MG63 (cell line): ENCODE measurements around the gene LY6G6D. TPM values are rescaled to one million over a fixed set of nuclear protein-coding genes. Genes with fewer than 3 reads are reported as not detected.

Experiments used
- DNase-seq: peaks from one replicate; pipeline ENCODE4 v3.0.0-alpha.2; 2020
- H3K27me3 ChIP-seq: fragments of 250-450 bp; sonication (Bioruptor Pico); 2 replicates; pipeline ENCODE4 v1.5.1; 2020; ENCODE audit warnings: mild to moderate bottlenecking, moderate library complexity
- H3K36me3 ChIP-seq: fragments of 250-450 bp; sonication (Bioruptor Pico); 2 replicates; pipeline ENCODE4 v1.5.1; 2020; ENCODE audit warnings: mild to moderate bottlenecking, moderate library complexity
- H3K4me3 ChIP-seq: fragments of 250-450 bp; sonication (Bioruptor Pico); 2 replicates; pipeline ENCODE4 v1.5.1; 2020; ENCODE audit warnings: mild to moderate bottlenecking, moderate library complexity
- H3K9me3 ChIP-seq: fragments of 250-450 bp; sonication (Bioruptor Pico); 2 replicates; pipeline ENCODE4 v1.5.1; 2020; ENCODE audit warnings: mild to moderate bottlenecking, moderate library complexity
- total RNA-seq: library from RNA; depleted of rRNA; stranded (reverse); fragments of >200 nt; shearing (Covaris generic); gene quantifications from 2 replicates; pipeline ENCODE4 v1.2.3, GENCODE V29; 2014; ENCODE audit warnings: low replicate concordance; rRNA removed

The LY6G6D gene
- total RNA-seq, 1 experiment from 2014 or later = not detected

GRCh38 chr6:31762878-31763618 lies 47.9 kb downstream of the LY6G6D start:
- H3K27me3 ChIP-seq = no peaks in the 10 kb centered on the region
- H3K4me3 ChIP-seq = no peak overlapping the region
- no peaks in the 10 kb centered on the region for H3K36me3 ChIP-seq
- no peaks in the 10 kb centered on the region for H3K9me3 ChIP-seq
- DNase-seq = no peak

- no peaks in the 10 kb centered on the region for H3K36me3 ChIP-seq
- no peak overlapping the region for H3K4me3 ChIP-seq
- no peaks in the 10 kb centered on the region for H3K9me3 ChIP-seq
- no peaks in the 10 kb centered on the region for H3K27me3 ChIP-seq
- DNase-seq = peak; percentile 19
These were observed 48.4 kb downstream of the LY6G6D start for GRCh38 chr6:31763619-31763940.

GRCh38 chr6:31764198-31764597 lies 49.0 kb downstream of the LY6G6D start:
- Histone ChIP-seq H3K27me3 (no peaks in the 10 kb centered on the region), H3K9me3 (no peaks in the 10 kb centered on the region), H3K4me3 (no peak overlapping the region), H3K36me3 (no peaks in the 10 kb centered on the region)
- DNase-seq = no peak

GRCh38 chr6:31765559-31765909 lies 50.4 kb downstream of the LY6G6D start:
- H3K9me3 ChIP-seq = no peaks in the 10 kb centered on the region
- DNase-seq = no peak
- H3K4me3 ChIP-seq = no peak overlapping the region
- H3K36me3 ChIP-seq = no peaks in the 10 kb centered on the region
- H3K27me3 ChIP-seq = no peaks in the 10 kb centered on the region

DNA sequence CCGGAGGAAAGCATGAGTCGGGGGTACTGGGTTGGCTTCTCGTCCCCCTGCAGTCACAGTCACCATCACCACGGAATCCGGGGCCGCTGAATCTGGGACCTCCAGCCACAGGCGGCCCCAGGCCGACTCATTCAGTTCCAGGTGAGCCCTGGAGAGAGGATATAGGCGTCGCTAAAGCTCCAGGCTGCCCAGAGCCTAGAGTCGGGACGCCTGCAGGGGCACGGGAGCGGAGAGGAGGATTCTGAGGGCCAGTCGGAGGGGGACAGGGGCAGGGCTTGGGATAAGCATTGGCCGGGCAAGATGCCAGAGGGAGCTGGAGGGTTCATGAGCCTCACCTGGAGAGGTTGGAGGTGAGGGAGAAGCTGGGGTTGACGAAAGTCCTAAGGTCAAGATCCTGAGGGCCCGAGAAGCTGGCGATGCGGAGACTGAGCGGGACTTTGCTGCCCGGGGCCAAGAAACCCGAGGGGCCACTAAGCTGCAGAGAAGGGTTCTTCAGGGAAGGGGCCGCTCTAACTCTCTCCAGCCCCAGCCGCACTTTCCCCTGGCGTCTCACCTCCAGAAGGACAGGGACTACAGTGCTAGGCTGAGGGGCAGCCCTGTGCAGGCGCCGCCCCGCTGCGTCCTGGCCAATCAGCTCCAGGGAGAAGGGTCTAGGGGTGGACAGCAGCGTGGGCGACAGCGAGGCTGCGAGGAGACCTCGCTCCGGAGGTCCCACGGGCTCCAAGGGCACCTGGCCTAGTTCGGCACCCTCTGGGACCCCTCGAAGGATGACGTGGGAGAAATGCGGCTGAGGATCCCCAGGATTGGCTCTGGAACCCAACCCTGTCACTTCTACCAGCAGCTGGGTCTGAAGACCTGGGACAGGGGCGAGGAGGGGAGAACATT lies 51.0 kb downstream of the LY6G6D start:
- Histone ChIP-seq H3K36me3 (no peaks in the 10 kb centered on the region), H3K4me3 (no peak overlapping the region), H3K27me3 (no peaks in the 10 kb centered on the region), H3K9me3 (no peaks in the 10 kb centered on the region)
- no peak for DNase-seq

GRCh38 chr6:31767096-31767645 lies 52.0 kb downstream of the LY6G6D start:
- no peaks in the 10 kb centered on the region for H3K9me3 ChIP-seq
- H3K36me3 ChIP-seq = no peaks in the 10 kb centered on the region
- no peak for DNase-seq
- no peak overlapping the region for H3K4me3 ChIP-seq
- H3K27me3 ChIP-seq = no peaks in the 10 kb centered on the region

Other genes starting within 250 kb of the LY6G6D start
- 13.1 and 17.6 TPM in 2 replicates for gene MICB, start 217.2 kb upstream of the LY6G6D start, total RNA-seq
- gene MCCD1, start 186.4 kb upstream of the LY6G6D start, total RNA-seq = not detected in 2 replicates
- 389 and 536 TPM in 2 replicates for gene DDX39B, start 173.3 kb upstream of the LY6G6D start, total RNA-seq
- gene ATP6V1G2, start 168.7 kb upstream of the LY6G6D start, total RNA-seq = 2.1 and 3.4 TPM in 2 replicates
- gene NFKBIL1, start 167.7 kb upstream of the LY6G6D start, total RNA-seq = 19.7 and 29.3 TPM in 2 replicates
- not detected in 2 replicates for gene LTA, start 143.1 kb upstream of the LY6G6D start, total RNA-seq
- gene TNF, start 139.8 kb upstream of the LY6G6D start, total RNA-seq = not detected in 2 replicates
- gene LTB, start 132.9 kb upstream of the LY6G6D start, total RNA-seq = not detected in 2 replicates
- gene LST1, start 129.1 kb upstream of the LY6G6D start, total RNA-seq = not detected in 2 replicates
- gene NCR3, start 122.3 kb upstream of the LY6G6D start, total RNA-seq = not detected in 2 replicates
- gene AIF1, start 100.1 kb upstream of the LY6G6D start, total RNA-seq = not detected in 2 replicates
- 17.1 and 18.2 TPM in 2 replicates for gene PRRC2A, start 94.6 kb upstream of the LY6G6D start, total RNA-seq
- 82.2 and 194 TPM in 2 replicates for gene BAG6, start 62.7 kb upstream of the LY6G6D start, total RNA-seq
- gene APOM, start 59.5 kb upstream of the LY6G6D start, total RNA-seq = 0.56 TPM in 1 of 2 replicates, not detected in the other
- 5.9 and 6.5 TPM in 2 replicates for gene C6orf47, start 54.6 kb upstream of the LY6G6D start, total RNA-seq
- gene GPANK1, start 50.4 kb upstream of the LY6G6D start, total RNA-seq = 21.4 and 24.2 TPM in 2 replicates
- gene CSNK2B, start 49.3 kb upstream of the LY6G6D start, total RNA-seq = 88.8 and 99.8 TPM in 2 replicates
- gene LY6G5B, start 45.4 kb upstream of the LY6G6D start, total RNA-seq = 0.42 and 1.1 TPM in 2 replicates
- not detected in 2 replicates for gene LY6G5C, start 34.3 kb upstream of the LY6G6D start, total RNA-seq
- 19.4 and 43.4 TPM in 2 replicates for gene ABHD16A, start 12.0 kb upstream of the LY6G6D start, total RNA-seq
- not detected in 2 replicates for gene LY6G6F, start 8.5 kb upstream of the LY6G6D start, total RNA-seq
- not detected in 2 replicates for gene LY6G6C, start 6.4 kb downstream of the LY6G6D start, total RNA-seq
- not detected in 2 replicates for gene MPIG6B, start 8.0 kb downstream of the LY6G6D start, total RNA-seq
- 24.6 and 31.9 TPM in 2 replicates for gene DDAH2, start 14.0 kb downstream of the LY6G6D start, total RNA-seq
- 571 and 764 TPM in 2 replicates for gene CLIC1, start 21.2 kb downstream of the LY6G6D start, total RNA-seq
- gene MSH5, start 24.7 kb downstream of the LY6G6D start, total RNA-seq = 3.1 and 6.3 TPM in 2 replicates
- 2.5 TPM in 1 of 2 replicates, not detected in the other for gene SAPCD1, start 47.3 kb downstream of the LY6G6D start, total RNA-seq
- gene VWA7, start 62.0 kb downstream of the LY6G6D start, total RNA-seq = 0.13 and 0.84 TPM in 2 replicates
- gene VARS1, start 80.4 kb downstream of the LY6G6D start, total RNA-seq = 58.8 and 107 TPM in 2 replicates
- gene LSM2, start 91.6 kb downstream of the LY6G6D start, total RNA-seq = 57.0 and 58.4 TPM in 2 replicates
- 0.33 and 0.39 TPM in 2 replicates for gene HSPA1L, start 99.9 kb downstream of the LY6G6D start, total RNA-seq
- gene HSPA1A, start 100.2 kb downstream of the LY6G6D start, total RNA-seq = 32.5 and 71.8 TPM in 2 replicates
- 48.7 and 72.1 TPM in 2 replicates for gene HSPA1B, start 112.4 kb downstream of the LY6G6D start, total RNA-seq
- 11.7 and 14.6 TPM in 2 replicates for gene NEU1, start 147.5 kb downstream of the LY6G6D start, total RNA-seq
- not detected in 2 replicates for gene SLC44A4, start 163.6 kb downstream of the LY6G6D start, total RNA-seq
- gene EHMT2, start 182.3 kb downstream of the LY6G6D start, total RNA-seq = 30.4 and 38.9 TPM in 2 replicates
- 0.67 and 9.3 TPM in 2 replicates for gene ZBTB12, start 186.7 kb downstream of the LY6G6D start, total RNA-seq
- 0.13 and 0.20 TPM in 2 replicates for gene C2, start 212.4 kb downstream of the LY6G6D start, total RNA-seq
- gene CFB, start 230.7 kb downstream of the LY6G6D start, total RNA-seq = 2.2 and 6.9 TPM in 2 replicates
- gene NELFE, start 243.6 kb downstream of the LY6G6D start, total RNA-seq = 111 and 131 TPM in 2 replicates
- gene SKIC2, start 243.8 kb downstream of the LY6G6D start, total RNA-seq = 22.9 and 25.2 TPM in 2 replicates